Ishikawa (cell line): ENCODE data around the gene DNLZ.

Source experiments
- CREB1 ChIP-seq: IDR thresholded peaks from 2 replicates; pipeline ENCODE4 v1.6.1; 2012; ENCODE audit warnings: low read depth
- FOXM1 ChIP-seq: IDR thresholded peaks from 2 replicates; pipeline ENCODE4 v1.6.1; 2012; ENCODE audit warnings: low read depth, borderline replicate concordance
- RAD21 ChIP-seq: IDR thresholded peaks from 2 replicates; pipeline ENCODE4 v1.6.1; 2012; ENCODE audit warnings: low read depth
- TEAD4 ChIP-seq: IDR thresholded peaks from 2 replicates; pipeline ENCODE4 v1.6.1; 2012
- TF ChIP-seq, protein P1 (sequence below): IDR thresholded peaks from 2 replicates; pipeline ENCODE4 v1.6.1; 2012
- TF ChIP-seq, protein P2 (sequence below): IDR thresholded peaks from 2 replicates; pipeline ENCODE4 v1.6.1; 2012; ENCODE audit warnings: low read depth, mild to moderate bottlenecking

DNA sequence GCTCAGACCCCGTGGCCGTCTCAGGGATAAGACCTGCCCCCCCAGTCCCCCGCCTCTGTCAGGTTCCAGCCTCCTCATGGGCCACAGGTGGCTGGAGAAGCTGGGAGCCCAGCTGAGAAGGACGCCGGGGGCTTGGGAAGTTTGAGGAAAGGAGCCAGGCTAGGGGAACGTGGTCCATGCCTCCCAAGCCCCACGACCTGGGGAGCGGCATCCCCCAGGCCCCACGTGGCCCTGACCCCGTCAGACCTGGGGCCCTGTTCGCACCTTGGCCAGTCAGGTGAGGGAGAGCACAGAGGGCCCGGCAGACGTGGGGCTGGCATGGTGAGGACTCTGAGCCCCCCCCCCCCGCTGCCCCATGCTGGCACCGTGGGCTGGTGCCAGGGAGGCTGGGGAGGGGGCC is 32.5 kb downstream of the DNLZ start:
- TF ChIP-seq RAD21 = no peak
- TF ChIP-seq CREB1 = no peak
- TF ChIP-seq TEAD4 = no peak
- TF ChIP-seq, protein P1, sequence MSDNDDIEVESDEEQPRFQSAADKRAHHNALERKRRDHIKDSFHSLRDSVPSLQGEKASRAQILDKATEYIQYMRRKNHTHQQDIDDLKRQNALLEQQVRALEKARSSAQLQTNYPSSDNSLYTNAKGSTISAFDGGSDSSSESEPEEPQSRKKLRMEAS = no peak
- no peak for TF ChIP-seq FOXM1
- TF ChIP-seq, protein P2, sequence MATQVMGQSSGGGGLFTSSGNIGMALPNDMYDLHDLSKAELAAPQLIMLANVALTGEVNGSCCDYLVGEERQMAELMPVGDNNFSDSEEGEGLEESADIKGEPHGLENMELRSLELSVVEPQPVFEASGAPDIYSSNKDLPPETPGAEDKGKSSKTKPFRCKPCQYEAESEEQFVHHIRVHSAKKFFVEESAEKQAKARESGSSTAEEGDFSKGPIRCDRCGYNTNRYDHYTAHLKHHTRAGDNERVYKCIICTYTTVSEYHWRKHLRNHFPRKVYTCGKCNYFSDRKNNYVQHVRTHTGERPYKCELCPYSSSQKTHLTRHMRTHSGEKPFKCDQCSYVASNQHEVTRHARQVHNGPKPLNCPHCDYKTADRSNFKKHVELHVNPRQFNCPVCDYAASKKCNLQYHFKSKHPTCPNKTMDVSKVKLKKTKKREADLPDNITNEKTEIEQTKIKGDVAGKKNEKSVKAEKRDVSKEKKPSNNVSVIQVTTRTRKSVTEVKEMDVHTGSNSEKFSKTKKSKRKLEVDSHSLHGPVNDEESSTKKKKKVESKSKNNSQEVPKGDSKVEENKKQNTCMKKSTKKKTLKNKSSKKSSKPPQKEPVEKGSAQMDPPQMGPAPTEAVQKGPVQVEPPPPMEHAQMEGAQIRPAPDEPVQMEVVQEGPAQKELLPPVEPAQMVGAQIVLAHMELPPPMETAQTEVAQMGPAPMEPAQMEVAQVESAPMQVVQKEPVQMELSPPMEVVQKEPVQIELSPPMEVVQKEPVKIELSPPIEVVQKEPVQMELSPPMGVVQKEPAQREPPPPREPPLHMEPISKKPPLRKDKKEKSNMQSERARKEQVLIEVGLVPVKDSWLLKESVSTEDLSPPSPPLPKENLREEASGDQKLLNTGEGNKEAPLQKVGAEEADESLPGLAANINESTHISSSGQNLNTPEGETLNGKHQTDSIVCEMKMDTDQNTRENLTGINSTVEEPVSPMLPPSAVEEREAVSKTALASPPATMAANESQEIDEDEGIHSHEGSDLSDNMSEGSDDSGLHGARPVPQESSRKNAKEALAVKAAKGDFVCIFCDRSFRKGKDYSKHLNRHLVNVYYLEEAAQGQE = no peak
